Neuron (in vitro differentiated cells): ENCODE measurements around the gene FHIT.

Experiments
- H2AFZ ChIP-seq: one replicate; pipeline ENCODE4 v1.6.1; 2013; ENCODE audit warnings: low read depth, mild to moderate bottlenecking, inconsistent platforms, low read length, moderate library complexity
- H3K27me3 ChIP-seq: one replicate; pipeline ENCODE4 v1.6.1; 2013; ENCODE audit warnings: low read length; ENCODE audit not compliant: insufficient read depth
- H3K36me3 ChIP-seq: one replicate; pipeline ENCODE4 v1.6.1; 2013; ENCODE audit warnings: low read length; ENCODE audit not compliant: insufficient read depth
- H3K4me1 ChIP-seq: one replicate; pipeline ENCODE4 v1.6.1; 2013; ENCODE audit warnings: low read length; ENCODE audit not compliant: insufficient read depth
- H3K4me3 ChIP-seq: 2 replicates; pipeline ENCODE4 v1.5.1; 2013; ENCODE audit warnings: mild to moderate bottlenecking, low read length, moderate library complexity
- H3K9me3 ChIP-seq: one replicate; pipeline ENCODE4 v1.6.1; 2013; ENCODE audit warnings: low read length

FHIT gene

GRCh38 chr3:60756241-60757030 lies 494.8 kb downstream of the FHIT start:
- H3K4me1 ChIP-seq = peaks cover 8% of the 10 kb centered on the region
- H2AFZ ChIP-seq = no peak overlapping the region
- no peak overlapping the region for H3K4me3 ChIP-seq
- no peaks in the 10 kb centered on the region for H3K9me3 ChIP-seq
- no peaks in the 10 kb centered on the region for H3K36me3 ChIP-seq
- no peaks in the 10 kb centered on the region for H3K27me3 ChIP-seq

GRCh38 chr3:60755094-60755493 lies 496.2 kb downstream of the FHIT start:
- no peaks in the 10 kb centered on the region for H3K36me3 ChIP-seq
- peaks cover 4% of the 10 kb centered on the region for H3K9me3 ChIP-seq
- no peaks in the 10 kb centered on the region for H3K27me3 ChIP-seq
- H3K4me3 ChIP-seq = no peak overlapping the region
- H2AFZ ChIP-seq = no peak overlapping the region
- peaks cover 4% of the 10 kb centered on the region for H3K4me1 ChIP-seq

GRCh38 chr3:60754617-60755016 lies 496.6 kb downstream of the FHIT start:
- Histone ChIP-seq H2AFZ (no peak overlapping the region), H3K36me3 (no peaks in the 10 kb centered on the region), H3K4me3 (no peak overlapping the region), H3K27me3 (no peaks in the 10 kb centered on the region), H3K4me1 (peaks cover 4% of the 10 kb centered on the region), H3K9me3 (peaks cover 4% of the 10 kb centered on the region)

- H3K27me3 ChIP-seq = no peaks in the 10 kb centered on the region
- H3K4me1 ChIP-seq = peaks cover 4% of the 10 kb centered on the region
- H3K4me3 ChIP-seq = no peak overlapping the region
- no peak overlapping the region for H2AFZ ChIP-seq
- peaks cover 4% of the 10 kb centered on the region for H3K9me3 ChIP-seq
- no peaks in the 10 kb centered on the region for H3K36me3 ChIP-seq
These were observed 498.4 kb downstream of the FHIT start for GRCh38 chr3:60752809-60753208.

GRCh38 chr3:60746695-60747416 lies 504.4 kb downstream of the FHIT start:
- Histone ChIP-seq H3K9me3 (peaks cover 4% of the 10 kb centered on the region), H3K36me3 (no peaks in the 10 kb centered on the region), H2AFZ (no peak overlapping the region), H3K4me1 (peaks cover 15% of the 10 kb centered on the region), H3K27me3 (no peaks in the 10 kb centered on the region), H3K4me3 (no peak overlapping the region)

- no peak overlapping the region for H2AFZ ChIP-seq
- H3K27me3 ChIP-seq = no peaks in the 10 kb centered on the region
- no peak overlapping the region for H3K4me3 ChIP-seq
- H3K9me3 ChIP-seq = peaks cover 4% of the 10 kb centered on the region
- H3K4me1 ChIP-seq = peaks cover 15% of the 10 kb centered on the region
- no peaks in the 10 kb centered on the region for H3K36me3 ChIP-seq
These were observed 505.1 kb downstream of the FHIT start for GRCh38 chr3:60746043-60746638.

GRCh38 chr3:60743631-60744164 lies 507.6 kb downstream of the FHIT start:
- Histone ChIP-seq H2AFZ (peak overlapping the region; percentile 78), H3K9me3 (no peaks in the 10 kb centered on the region), H3K27me3 (no peaks in the 10 kb centered on the region), H3K36me3 (no peaks in the 10 kb centered on the region), H3K4me3 (no peak overlapping the region), H3K4me1 (peaks cover 15% of the 10 kb centered on the region)

GRCh38 chr3:60742606-60743145 lies 508.6 kb downstream of the FHIT start:
- no peaks in the 10 kb centered on the region for H3K36me3 ChIP-seq
- H3K9me3 ChIP-seq = no peaks in the 10 kb centered on the region
- no peak overlapping the region for H3K4me3 ChIP-seq
- no peaks in the 10 kb centered on the region for H3K27me3 ChIP-seq
- H2AFZ ChIP-seq = no peak overlapping the region
- peaks cover 15% of the 10 kb centered on the region for H3K4me1 ChIP-seq

GRCh38 chr3:60737633-60738399 lies 513.4 kb downstream of the FHIT start:
- H2AFZ ChIP-seq = no peak overlapping the region
- H3K36me3 ChIP-seq = no peaks in the 10 kb centered on the region
- no peaks in the 10 kb centered on the region for H3K9me3 ChIP-seq
- no peak overlapping the region for H3K4me3 ChIP-seq
- no peaks in the 10 kb centered on the region for H3K4me1 ChIP-seq
- no peaks in the 10 kb centered on the region for H3K27me3 ChIP-seq

- H2AFZ ChIP-seq = no peak overlapping the region
- H3K27me3 ChIP-seq = no peaks in the 10 kb centered on the region
- H3K4me1 ChIP-seq = no peaks in the 10 kb centered on the region
- H3K4me3 ChIP-seq = no peak overlapping the region
- H3K9me3 ChIP-seq = peaks cover 2% of the 10 kb centered on the region
- H3K36me3 ChIP-seq = no peaks in the 10 kb centered on the region
These were observed 520.9 kb downstream of the FHIT start for GRCh38 chr3:60730371-60730770.

GRCh38 chr3:60729056-60729455 lies 522.2 kb downstream of the FHIT start:
- Histone ChIP-seq H3K36me3 (no peaks in the 10 kb centered on the region), H2AFZ (no peak overlapping the region), H3K27me3 (no peaks in the 10 kb centered on the region), H3K4me3 (no peak overlapping the region), H3K4me1 (no peaks in the 10 kb centered on the region), H3K9me3 (peaks cover 2% of the 10 kb centered on the region)

- Histone ChIP-seq H3K27me3 (no peaks in the 10 kb centered on the region), H3K4me3 (no peak overlapping the region), H3K36me3 (no peaks in the 10 kb centered on the region), H3K9me3 (peaks cover 2% of the 10 kb centered on the region), H3K4me1 (no peaks in the 10 kb centered on the region), H2AFZ (no peak overlapping the region)
These were observed 523.2 kb downstream of the FHIT start for GRCh38 chr3:60728006-60728405.
